GM12892 (cell line): ENCODE measurements around the gene FSHR.

ENCODE experiments used
- POLR2A ChIP-seq: IDR thresholded peaks from 2 replicates; pipeline ENCODE4 v1.6.1; 2011; ENCODE audit warnings: low read depth, low read length, control low read depth
- POLR2AphosphoS5 ChIP-seq: IDR thresholded peaks from 2 replicates; pipeline ENCODE4 v1.6.1; 2011; ENCODE audit warnings: low read depth, low read length, control low read depth

- no peak for TF ChIP-seq POLR2A
- no peak for TF ChIP-seq POLR2AphosphoS5
Measured at GRCh38 chr2:49080681-49081080, 73.6 kb downstream of the FSHR start.
